Activated gamma-delta T cell treated with Interleukin-2 at 50 U/mL for 16 hours (primary cell): Measurements from ENCODE around the gene CAMKK2.
"Not testable (repeated sequence)": the region's sequence is repeated elsewhere in the genome, so short reads cannot be mapped to it uniquely, and the experiment has no call there.

Experiments used
- DNase-seq: peaks from one replicate; pipeline ENCODE4 v3.0.0-alpha.2; 2020

The CAMKK2 gene

DNA sequence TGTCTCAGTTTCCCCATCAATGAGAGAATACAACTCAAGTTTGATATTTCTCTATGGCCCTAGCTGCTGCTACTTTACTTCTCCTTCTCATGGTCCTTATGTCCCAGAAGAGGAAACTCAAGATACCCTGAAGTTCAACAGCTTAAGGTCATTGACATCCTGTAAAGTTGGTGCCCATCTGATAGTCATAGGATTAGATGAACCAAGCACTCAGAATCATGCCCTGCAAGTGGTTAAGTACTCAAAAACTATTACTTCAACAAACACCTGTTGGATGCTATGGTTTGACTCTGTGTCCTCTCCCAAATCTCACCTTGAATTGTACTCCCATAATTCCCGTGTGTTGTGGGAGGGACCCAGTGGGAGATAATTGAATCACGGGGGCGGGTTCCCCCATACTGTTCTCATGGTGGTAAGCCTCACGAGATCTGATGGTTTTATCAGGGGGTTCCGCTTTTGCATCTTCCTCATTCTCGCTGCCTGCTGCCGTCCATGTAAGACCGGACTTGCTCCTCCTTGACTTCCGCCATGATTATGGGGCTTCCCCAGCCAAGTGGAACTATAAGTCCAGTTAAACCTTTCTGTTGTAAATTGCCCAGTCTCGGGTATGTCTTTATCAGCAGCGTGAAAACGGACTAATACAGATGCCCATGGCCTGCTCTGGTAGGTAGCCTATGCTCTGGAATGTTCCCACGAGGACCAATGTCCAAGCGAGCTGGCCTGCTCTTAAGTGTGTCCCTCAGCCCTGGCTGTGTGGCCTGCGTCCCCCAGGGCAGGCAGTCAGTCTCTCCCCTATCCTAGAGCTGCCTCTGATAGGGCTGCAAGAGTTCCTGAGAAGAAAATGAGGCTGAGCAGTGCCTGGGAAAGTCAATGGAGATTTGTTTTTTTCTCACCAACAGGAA, 18.1 kb downstream of the CAMKK2 start:
- no peak for DNase-seq

GRCh38 chr12:121277374-121277759, 19.1 kb downstream of the CAMKK2 start:
- no peak for DNase-seq

GRCh38 chr12:121274036-121274763, 22.3 kb downstream of the CAMKK2 start:
- no peak for DNase-seq

GRCh38 chr12:121273364-121273896, 23.1 kb downstream of the CAMKK2 start:
- DNase-seq = no peak

- DNase-seq = no peak
Observed at GRCh38 chr12:121267822-121268221, 28.7 kb downstream of the CAMKK2 start.

DNA sequence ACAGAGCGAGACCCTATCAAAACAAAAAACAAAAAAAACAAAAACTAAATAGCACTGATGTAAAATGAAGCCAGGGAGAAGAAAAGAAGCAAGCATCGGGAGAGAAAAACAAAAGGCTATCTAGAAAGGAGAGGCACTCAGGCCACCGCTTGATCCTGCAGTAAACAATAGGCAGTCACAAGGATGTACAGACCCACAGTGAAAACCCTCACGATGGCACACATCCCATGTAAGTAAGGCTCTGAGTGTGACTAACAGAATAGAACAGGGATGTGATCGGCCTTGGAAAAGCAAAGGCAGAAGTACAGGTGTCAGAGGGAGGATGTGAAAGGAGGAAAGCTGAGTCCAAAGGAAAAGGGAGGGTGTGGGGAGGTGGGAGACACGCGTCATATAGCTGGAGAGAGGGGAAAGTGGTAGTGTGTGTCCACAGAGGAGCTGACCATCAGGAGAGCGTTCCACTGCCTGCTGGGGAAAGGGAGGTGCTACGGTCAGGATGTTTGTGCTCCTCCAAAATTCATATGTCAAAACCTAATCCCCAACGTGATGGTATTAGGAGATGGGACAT, 31.5 kb downstream of the CAMKK2 start:
- no peak for DNase-seq

DNA sequence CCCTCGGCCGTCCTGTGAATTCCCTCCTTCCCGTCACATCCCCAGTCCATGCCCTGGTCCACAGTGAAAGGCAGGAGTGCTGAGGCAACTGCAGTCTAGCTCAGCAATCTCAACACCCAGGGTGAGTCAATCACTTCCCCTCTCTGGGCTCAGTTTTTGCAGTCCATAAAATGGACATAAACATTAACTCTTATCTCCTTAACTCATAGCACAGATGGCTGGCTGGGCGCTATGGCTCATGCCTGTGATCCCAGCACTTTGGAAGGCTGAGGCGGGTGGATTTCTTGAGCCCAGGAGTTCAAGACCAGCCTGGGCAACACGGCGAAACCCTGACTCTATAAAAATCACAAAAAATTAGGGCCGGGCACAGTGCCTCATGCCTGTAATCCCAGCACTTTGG, 32.4 kb downstream of the CAMKK2 start:
- no peak for DNase-seq

DNA sequence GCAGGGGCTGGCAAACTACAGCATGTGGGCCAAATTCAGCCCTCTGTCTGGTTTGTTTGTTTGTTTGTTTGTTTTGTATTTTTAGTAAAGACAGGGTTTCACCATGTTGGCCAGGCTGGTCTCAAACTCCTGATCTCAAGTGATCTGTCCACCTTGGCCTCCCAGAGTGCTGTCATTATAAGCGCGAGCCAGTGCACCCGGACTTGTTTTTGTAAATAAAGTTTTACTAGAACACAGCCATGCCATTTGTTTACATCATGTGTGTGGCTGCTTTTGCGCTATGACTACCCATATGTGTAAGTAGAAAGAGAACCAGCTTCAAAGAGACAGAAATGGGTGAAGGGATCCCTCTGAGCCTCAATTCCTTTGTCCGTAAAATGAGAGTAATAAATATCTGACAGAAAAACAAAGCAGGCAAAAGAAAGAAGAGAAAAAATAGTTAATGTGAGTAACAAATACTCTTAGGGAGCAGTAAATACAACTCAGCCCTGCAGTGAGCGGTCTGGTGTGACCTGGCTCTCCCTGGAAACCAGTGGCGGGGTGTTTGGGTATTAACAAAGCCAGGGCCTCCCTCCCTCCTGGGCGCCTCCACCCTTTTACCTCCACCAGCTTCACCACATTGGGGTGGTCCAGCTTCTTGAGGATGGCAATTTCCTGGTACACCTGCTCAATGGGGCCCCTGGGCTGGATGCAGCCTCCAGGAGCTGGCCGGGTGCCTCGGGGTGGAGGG, 33.1 kb downstream of the CAMKK2 start:
- no peak for DNase-seq

DNA sequence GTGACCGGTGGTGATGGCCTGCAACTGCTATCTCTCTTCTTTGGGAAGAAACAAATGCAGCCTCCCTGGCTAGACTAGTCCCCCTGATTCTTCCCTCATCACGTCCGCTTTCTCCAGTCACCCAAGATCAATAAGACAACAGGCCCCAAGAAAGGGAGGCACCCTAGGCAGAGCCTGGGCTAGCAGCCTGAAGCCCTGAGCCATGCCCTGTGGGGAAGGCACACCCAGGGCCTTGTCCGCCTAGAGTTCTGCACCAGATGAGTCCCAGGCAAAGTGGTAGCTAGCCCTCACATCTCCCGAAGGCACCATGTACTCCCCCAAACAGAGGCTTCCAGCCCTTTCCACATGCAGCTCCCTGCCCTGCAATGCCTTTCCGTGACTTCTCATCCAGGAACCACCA, 35.1 kb downstream of the CAMKK2 start:
- DNase-seq = no peak

- no peak for DNase-seq
Observed at GRCh38 chr12:121260091-121260490, 36.4 kb downstream of the CAMKK2 start.

DNA sequence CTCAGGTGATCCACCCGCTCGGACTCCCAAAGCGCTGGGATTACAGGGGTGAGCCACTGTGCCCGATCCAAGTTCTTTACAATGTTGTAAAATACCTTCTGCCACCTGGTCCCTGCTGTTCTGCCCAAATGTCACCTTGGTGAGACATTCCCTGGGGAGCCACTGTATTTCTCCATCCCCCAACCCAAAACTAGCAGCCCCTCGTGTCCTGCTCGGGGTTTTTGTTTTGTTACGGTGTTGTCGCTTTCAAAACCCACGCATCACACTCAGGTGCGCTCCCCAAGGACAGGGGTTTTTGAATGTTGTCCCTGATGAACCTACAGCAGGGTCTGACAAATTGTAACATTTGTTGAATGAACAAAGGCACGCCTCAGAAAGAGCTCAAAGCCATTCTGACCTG, 37.4 kb downstream of the CAMKK2 start:
- no peak for DNase-seq

GRCh38 chr12:121257704-121258449, 38.6 kb downstream of the CAMKK2 start:
- DNase-seq = not testable (repeated sequence)

GRCh38 chr12:121255433-121255832, 41.1 kb downstream of the CAMKK2 start:
- no peak for DNase-seq

GRCh38 chr12:121253638-121254335, 42.7 kb downstream of the CAMKK2 start:
- no peak for DNase-seq

- no peak for DNase-seq
Observed at GRCh38 chr12:121252712-121253345, 43.7 kb downstream of the CAMKK2 start.

DNA sequence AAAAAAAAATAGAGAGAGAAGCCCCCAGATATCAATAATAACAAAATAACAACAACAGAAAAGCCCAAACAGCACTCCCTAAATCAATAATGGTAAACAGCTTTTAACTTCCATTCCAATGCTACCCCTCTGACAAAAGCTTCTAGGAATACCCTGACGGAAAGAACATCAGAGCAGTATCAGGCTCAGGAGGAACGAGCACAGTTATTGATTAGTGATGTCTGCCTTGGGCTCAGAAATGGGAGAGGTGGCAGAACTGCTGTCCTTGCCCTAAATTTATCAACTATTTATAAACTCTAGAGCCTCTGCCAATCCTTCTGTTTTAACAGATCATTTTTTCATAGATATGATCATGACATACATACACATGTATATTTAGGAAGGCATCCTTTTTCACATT, 44.7 kb downstream of the CAMKK2 start:
- DNase-seq = no peak

DNA sequence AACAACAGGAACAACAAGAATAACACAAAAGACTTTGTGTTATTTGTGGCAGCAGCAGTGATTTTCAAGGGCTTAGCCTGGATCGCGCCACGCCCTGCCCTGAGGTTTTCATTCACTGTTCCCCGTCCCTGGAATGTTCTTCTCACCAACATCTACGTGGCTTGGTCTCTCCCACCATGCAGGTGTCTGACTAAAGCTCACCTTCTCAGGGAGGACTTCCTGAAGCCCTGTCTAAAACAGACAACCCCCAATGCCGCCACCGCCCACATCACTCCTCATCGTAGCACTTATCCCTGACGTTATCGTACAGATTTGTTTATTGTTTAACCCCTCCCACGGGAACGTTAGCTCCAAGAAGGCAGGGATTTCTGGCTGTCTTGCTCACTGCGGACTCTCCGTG, 46.1 kb downstream of the CAMKK2 start:
- DNase-seq = no peak

DNA sequence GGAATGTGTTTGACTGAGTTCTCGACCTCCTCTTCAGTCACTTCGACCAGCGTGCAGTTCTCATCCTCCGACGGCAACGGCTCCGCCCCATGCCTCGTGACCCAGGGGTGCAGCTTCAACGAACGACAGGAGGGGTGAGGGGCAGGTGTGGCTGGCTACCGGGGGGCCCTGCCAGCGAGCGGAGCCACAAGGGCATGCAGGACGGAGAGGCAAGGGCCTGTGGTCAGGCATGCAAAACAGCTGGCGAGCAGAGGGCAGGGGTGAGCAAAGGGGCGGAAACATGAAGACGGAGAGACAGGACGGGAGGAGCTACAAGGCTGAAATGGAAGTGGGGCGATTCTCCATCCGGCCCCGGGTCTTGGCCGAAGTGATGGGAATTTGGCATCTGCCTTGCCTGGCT, 47.9 kb downstream of the CAMKK2 start:
- no peak for DNase-seq

GRCh38 chr12:121246893-121247557, 49.5 kb downstream of the CAMKK2 start:
- no peak for DNase-seq

DNA sequence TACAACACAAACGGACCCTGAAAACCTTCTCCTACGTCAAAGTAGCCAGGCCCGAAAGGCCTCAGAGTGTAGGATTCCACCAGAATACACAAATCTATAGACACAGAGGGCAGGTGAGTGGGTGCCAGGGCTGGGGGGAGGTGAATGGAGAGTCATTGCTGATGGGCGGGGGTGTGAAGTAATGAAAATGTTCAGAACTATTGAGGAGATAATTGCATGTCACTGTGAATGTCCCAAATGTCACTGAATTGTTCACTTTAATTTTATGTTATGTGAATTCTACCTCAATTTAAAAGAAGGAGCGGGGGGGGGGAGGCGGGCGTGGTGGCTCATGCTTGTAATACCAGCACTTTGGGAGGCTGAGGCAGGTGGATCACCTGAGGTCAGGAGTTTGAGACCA, 50.6 kb downstream of the CAMKK2 start:
- no peak for DNase-seq
